Right lung (tissue), 5 donors: ENCODE results near the gene PTH2. TPM values are rescaled to one million over a fixed set of nuclear protein-coding genes. Genes with fewer than 3 reads are reported as not detected.

Experiments used
- DNase-seq, 2 donors: peaks; one replicate each; pipeline ENCODE4 v3.0.0-alpha.2; 2013
- polyA plus RNA-seq, 5 donors: library from polyadenylated mRNA; unstranded; fragments of 120-200 nt; gene quantifications; one replicate each; pipeline versions ENCODE4 v1.2.1 to v1.2.3, GENCODE V29; 2013; ENCODE audit warnings: inconsistent platforms in 1 of 5, low replicate concordance in 1 of 5; ENCODE audit not compliant: insufficient read length in 5 of 5, insufficient read depth in 1 of 5

Gene PTH2
- polyA plus RNA-seq, 5 donors = not detected

- DNase-seq = no peak
Measured at GRCh38 chr19:49411681-49412326, 11.4 kb downstream of the PTH2 start.

DNA sequence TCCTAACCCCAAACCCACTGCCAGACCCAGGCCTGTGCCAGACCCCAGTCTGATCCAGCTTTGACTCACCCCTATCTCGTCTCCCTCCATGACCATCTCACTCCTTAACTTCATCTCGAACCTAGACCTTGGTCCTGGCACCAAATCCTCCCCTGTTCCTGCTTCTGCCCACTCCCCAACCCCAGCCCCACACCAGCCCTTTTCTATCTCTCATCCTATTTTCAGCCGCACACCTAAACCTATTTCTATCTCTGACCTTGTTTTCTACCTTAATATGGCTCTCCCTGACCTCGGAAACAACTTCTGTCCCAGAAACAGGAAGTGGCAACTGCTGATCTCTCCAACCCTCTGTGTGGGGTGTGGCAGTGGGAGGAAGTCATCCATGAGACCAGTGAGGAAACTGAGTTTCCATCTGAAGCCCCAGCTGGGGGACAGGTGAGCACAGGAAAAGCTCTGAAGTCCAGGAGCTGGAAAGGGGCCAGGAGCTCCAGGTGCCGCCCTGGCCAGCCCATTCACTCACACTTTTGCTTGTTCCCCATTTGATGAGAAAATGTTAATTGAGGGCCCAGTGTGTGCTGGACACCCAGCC, 13.7 kb downstream of the PTH2 start:
- no peak for DNase-seq

- no peak for DNase-seq
Measured at GRCh38 chr19:49408816-49409440, 14.3 kb downstream of the PTH2 start.

DNA sequence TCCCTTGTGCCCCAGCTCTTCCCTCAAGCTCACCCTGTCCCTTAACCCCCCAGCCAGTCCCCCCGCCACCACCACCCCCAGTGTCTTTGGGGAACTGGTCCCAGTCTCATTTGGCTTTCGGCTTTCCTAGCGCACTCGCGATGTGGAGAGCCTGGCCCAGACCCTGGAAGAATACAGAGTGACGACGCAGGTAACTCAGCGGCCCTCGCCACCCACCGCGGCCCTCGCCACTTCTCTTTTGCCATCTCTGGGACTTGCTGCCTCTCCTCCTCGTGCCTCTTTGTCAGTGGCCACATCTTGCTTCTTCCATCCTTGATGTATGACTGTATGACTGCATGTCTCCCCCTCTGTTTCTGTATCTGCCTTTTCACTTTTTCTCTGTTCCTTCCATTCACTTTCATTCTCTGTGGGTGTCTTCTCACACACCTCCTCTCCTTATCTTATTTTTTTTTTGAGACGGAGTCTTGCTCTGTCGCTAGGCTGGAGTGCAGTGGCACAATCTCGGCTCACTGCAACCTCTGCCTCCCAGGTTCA, 15.7 kb downstream of the PTH2 start:
- no peak for DNase-seq

DNA sequence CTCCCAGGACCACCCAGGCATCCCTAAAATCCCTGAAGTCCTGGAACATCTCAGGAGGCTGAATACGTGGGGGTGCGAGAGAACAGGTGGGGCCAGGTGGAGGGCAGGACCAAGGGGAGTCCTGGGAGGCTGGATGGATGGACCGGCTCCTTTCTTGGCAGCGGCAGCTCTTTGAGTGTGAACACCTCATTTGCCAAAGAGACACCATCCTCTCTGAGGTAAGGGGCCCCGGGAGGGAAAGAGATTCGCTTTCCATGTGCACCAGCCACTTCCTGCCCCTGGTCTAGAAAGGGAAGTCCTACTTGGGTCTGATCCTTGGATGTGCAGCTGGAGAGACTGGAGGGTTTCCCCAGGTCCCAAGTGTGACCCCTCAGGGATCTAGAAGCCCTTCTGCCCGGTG, 16.2 kb downstream of the PTH2 start:
- no peak for DNase-seq

DNA sequence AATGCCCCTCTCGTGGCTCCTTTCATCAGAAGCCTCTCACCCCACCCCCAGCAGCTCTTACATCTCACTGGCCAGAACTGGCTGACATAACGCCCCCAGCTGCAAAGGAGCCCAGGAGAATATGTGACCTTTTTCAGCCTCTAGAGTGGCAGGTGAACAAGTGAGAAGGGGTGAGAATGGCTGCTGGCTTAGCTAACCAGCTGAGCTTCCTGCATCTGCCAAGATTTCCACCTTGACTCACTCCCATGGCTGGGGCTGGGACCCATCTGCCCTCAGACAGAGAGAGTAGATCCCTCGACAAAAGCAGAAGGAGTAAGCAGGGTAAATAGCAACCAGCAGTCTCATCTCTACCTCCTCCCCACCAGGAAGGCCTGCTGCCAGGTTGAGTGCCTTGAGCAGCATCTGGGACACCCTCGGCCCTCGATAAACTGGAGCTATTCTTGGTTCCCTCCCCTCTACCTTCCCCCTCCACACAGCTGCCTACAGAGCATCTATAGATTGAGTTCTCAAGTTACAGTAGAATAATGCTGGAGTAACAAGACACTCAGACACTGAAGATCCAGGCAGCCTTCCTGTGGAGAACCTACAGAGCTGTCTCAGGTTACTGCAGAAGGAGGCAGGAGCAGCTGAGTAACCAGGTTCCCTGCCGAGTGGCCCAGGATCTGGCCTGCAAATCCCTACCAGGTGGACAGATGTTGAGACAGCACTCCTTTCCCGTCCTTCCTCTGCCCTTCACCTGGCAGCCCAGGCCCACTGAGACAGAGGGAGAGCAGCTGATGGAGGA, 19.6 kb downstream of the PTH2 start:
- no peak for DNase-seq

DNA sequence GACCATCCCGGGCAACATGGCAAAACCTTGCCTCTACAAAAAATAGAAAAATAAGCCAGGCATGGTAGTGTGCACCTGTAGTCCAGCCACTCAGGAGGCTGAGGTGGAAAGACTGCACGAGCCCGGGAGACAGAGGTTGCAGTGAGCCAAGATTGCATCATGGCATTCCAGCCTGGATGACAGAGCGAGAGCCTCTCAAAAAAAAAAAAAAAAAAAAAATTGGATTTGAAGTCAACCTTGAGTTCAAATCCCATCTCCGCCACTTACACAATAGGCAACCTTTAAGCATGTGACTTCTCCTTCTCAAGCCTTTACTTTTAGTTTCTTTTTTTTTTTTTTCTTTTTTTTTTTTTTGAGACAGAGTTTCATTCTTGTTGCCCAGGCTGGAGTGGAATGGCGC, 23.2 kb downstream of the PTH2 start:
- no peak for DNase-seq

- no peak for DNase-seq
Measured at GRCh38 chr19:49398931-49399330, 24.3 kb downstream of the PTH2 start.

DNA sequence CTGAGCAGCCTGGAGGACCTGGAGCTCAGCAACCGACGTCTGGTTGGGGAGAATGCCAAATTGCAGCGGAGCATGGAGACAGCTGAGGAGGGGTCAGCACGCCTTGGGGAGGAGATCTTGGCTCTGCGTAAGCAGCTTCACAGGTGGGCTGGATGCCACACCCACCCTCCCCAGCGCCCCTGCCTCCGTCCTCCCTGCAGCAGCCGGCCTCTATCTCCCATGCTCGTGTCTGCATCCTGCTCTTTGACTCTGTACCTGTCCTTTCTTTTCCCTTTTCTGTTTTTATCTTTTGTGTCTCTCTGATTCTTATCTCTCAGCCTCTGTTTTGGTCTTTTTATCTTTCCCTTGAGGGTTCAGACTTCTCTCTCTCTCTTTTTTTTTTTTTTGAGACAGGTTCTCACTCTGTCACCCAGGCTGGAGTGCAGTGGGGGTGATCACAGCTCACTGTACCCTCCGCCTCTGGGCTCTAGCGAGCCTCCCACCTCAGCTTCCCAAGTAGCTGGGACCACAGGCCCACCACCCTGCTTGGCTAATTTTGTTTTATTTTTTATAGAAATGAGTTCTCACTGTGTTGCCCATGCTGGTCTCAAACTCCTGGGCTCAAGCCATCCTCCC, 25.1 kb downstream of the PTH2 start:
- DNase-seq = no peak

DNA sequence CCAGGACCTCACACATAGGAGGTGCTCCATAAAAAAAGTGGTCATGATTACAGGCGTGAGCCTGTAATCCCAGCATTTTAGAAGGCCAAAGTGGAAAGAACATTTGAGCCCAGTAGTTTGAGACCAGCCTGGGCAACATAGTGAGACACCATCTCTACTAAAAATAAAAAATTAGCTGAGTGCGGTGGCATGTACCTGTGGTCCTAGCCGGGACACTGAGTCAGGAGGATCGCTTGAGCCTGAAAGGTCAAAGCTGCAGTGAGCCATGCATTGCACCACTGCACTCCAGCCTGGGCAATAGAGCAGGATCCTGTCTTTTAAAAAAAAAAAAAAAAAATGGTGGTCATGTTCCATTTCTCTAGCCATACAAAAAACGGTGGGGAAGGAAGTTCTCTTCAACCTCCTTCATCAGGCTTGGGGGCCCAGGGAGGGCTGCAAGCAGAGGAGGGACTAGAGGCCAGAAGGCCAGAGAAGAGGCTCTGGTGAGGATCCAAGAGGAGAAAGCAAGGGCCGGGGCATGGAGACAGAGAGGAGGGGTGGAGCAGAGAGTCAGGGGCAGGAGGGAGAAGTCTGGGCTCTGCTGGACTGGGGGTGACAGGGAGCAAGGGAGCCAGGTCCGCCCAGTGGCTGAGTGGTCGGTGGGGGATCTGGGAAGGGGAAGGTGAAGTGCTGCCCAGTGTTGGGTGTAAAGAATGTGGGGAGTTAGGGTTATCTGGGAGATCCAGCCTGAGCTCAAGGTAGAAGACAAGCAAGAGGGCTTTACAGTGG, 26.3 kb downstream of the PTH2 start:
- no peak for DNase-seq

DNA sequence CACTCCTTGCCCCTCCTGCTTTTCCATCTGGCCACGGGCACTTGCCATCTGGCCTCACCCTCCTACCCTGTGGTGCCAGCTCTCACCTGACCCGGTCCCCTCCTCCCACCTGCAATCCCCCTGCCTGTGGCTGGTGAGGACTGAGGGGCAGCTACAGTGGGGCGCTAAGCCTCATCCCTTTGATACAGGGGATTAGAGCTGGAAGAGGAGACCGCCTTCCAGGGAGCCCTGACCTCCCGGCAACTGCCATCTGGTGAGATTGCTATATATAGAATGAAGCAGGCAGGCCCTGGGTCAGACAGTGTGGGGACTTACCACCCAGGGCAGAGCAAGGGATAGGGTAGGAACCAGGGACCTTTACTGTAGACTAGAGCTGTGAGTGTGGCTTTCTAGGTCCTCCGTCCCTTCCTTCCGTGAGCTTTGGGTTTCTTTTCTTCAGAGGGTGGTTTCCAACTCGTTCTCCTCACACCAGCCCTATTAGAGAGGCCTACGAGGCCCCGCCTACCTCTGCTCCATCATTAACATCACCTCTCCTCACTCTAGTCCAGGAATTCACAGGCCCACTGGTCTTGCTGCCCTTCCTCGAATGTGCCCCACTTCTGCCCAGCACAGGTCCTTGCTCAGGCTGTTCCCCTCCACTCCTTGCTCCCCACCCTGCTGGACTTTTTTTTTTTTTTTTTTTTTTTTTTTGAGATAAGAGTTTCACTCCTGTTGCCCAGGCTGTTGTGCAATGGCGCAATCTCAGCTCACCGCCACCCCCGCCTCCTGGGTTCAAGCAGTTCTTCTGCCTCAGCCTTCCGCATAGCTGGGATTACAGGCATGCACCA, 27.4 kb downstream of the PTH2 start:
- DNase-seq = no peak

- DNase-seq = no peak
Measured at GRCh38 chr19:49393881-49394280, 29.4 kb downstream of the PTH2 start.

GRCh38 chr19:49391581-49392399, 31.5 kb downstream of the PTH2 start:
- DNase-seq = peak; percentile 42 to 68

- no peak for DNase-seq
Measured at GRCh38 chr19:49390929-49391359, 32.3 kb downstream of the PTH2 start.

- no peak for DNase-seq
Measured at GRCh38 chr19:49390131-49390928, 32.9 kb downstream of the PTH2 start.

DNA sequence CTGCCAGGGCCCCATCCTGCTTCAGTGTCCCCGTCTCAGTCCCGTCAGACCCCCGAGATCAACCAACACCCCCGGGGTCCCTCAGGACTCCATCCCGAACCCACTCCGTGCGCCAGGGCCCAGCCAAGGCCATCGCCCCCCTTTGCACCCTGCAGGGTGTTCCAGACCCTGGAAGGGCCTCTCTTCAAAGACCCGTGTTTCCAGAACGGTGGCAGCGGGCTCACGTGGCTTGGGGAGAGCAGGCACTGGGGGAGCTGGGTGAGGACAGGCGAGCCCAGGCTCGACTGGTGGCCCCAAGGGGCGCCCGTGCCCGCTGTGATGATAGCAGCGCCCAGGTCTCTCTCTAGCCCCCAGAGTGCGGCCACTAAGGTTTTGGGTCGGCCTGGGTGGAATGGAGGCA, 33.8 kb downstream of the PTH2 start:
- no peak for DNase-seq

GRCh38 chr19:49387936-49388372, 35.3 kb downstream of the PTH2 start, which contains the start of gene KASH5:
TSS of gene KASH5 (plus strand) at chr19:49388249. CDS start at chr19:49390884, 2,635 bp downstream.
- peak in 1 of 2 donors; percentile 15 for DNase-seq

- DNase-seq = no peak
Measured at GRCh38 chr19:49383599-49383998, 39.6 kb downstream of the PTH2 start.
